HepG2 (cell line): ENCODE results near the gene NUDT9. TPM values are rescaled to one million over a fixed set of nuclear protein-coding genes. Genes with fewer than 3 reads are reported as not detected.

Experiments used
- HMGA1 ChIP-seq: sonication (generic); formaldehyde crosslinking; conservative IDR thresholded peaks from 2 replicates; pipeline ENCODE4 v1.4.0; 2020; ENCODE audit warnings: missing genetic modification reagents
- ISX ChIP-seq: sonication (generic); formaldehyde crosslinking; conservative IDR thresholded peaks from 2 replicates; pipeline ENCODE4 v1.5.0; 2020; ENCODE audit warnings: missing genetic modification reagents
- MAF1 ChIP-seq: sonication (generic); formaldehyde crosslinking; IDR thresholded peaks from 2 replicates; pipeline ENCODE4 v1.5.0; 2020; ENCODE audit warnings: missing genetic modification reagents, borderline replicate concordance
- MTA3 ChIP-seq: sonication (generic); formaldehyde crosslinking; IDR thresholded peaks from 2 replicates; pipeline ENCODE4 v1.4.0; 2020; ENCODE audit warnings: missing genetic modification reagents
- NFRKB ChIP-seq: fragments of 450-650 bp; IDR thresholded peaks from 2 replicates; pipeline ENCODE4 v1.6.1; 2017
- NR2F1 ChIP-seq, 2 experiments: fragments of 450-650 bp in 1 of 2; formaldehyde crosslinking in 1 of 2; IDR thresholded peaks; 2 replicates each; pipeline versions ENCODE4 v1.5.0 to v1.6.1; 2016 to 2020; ENCODE audit warnings: mild to moderate bottlenecking in 1 of 2, missing compliant biosample characterization in 1 of 2, missing genetic modification reagents in 1 of 2, moderate library complexity in 1 of 2
- NR2F6 ChIP-seq, 2 experiments: IDR thresholded peaks; 2 replicates each; pipeline ENCODE4 v1.6.1; 2016; ENCODE audit warnings: antibody characterized with exemption in 1 of 2, mild to moderate bottlenecking in 1 of 2
- POLR2AphosphoS2 ChIP-seq: IDR thresholded peaks from 2 replicates; pipeline ENCODE4 v1.6.1; 2011; ENCODE audit warnings: low read depth, low read length, improper control_type of control experiment
- SNRNP70 ChIP-seq: fragments of 200-400 bp; formaldehyde crosslinking; IDR thresholded peaks from 2 replicates; pipeline ENCODE4 v1.6.1; 2017; ENCODE audit warnings: mild to moderate bottlenecking, low read depth, low read length, moderate library complexity
- TBX3 ChIP-seq: fragments of 450-650 bp; IDR thresholded peaks from 2 replicates; pipeline ENCODE4 v1.6.1; 2017; ENCODE audit warnings: antibody characterized with exemption, mild to moderate bottlenecking, inconsistent platforms, borderline replicate concordance
- ZFP36L1 ChIP-seq: sonication (generic); formaldehyde crosslinking; IDR thresholded peaks from 2 replicates; pipeline ENCODE4 v1.8.0; 2022; ENCODE audit warnings: mild to moderate bottlenecking, missing genetic modification reagents, moderate library complexity
- ZFP41 ChIP-seq: sonication (generic); formaldehyde crosslinking; IDR thresholded peaks from 2 replicates; pipeline ENCODE4 v1.4.0; 2020; ENCODE audit warnings: mild to moderate bottlenecking, missing genetic modification reagents, borderline replicate concordance
- ZNF124 ChIP-seq: sonication (generic); formaldehyde crosslinking; IDR thresholded peaks from 2 replicates; pipeline ENCODE4 v1.4.0; 2020; ENCODE audit warnings: missing genetic modification reagents
- ZNF180 ChIP-seq: sonication (generic); formaldehyde crosslinking; IDR thresholded peaks from 2 replicates; pipeline ENCODE4 v1.4.0; 2020; ENCODE audit warnings: low read depth, missing genetic modification reagents, borderline replicate concordance
- ZNF205 ChIP-seq: IDR thresholded peaks from 2 replicates; pipeline ENCODE4 v1.6.1; 2018; ENCODE audit warnings: missing biosample characterization, missing genetic modification reagents
- ZNF414 ChIP-seq: sonication (generic); formaldehyde crosslinking; IDR thresholded peaks from 2 replicates; pipeline ENCODE4 v1.5.0; 2020; ENCODE audit warnings: missing genetic modification reagents
- polyA plus RNA-seq, 8 experiments: library from polyadenylated mRNA; depleted of rRNA in 3 of 8; stranded (reverse) in 7 of 8; unstranded in 1 of 8; fragments of >200 nt; fragmentation: Illumina TruSeq in 4 of 8; extraction: Trizol in 4 of 8; gene quantifications; 2 replicates each; pipeline versions ENCODE4 v1.2.1 to v1.2.3, GENCODE V29; 2011 to 2016; ENCODE audit warnings: low read depth in 4 of 8, missing spikeins in 1 of 8, mixed read lengths in 1 of 8; ENCODE audit not compliant: insufficient read depth in 1 of 8
- total RNA-seq, 5 experiments: library from RNA; depleted of rRNA; stranded (reverse); fragments of >200 nt; fragmentation: Illumina TruSeq; extraction: Trizol; gene quantifications; 2 replicates each; pipeline ENCODE4 v1.2.3, GENCODE V29; 2016; ENCODE audit warnings: low read depth in 1 of 5
- TF ChIP-seq, protein P1 (sequence below), 2 experiments: sonication (generic) in 1 of 2; formaldehyde crosslinking in 1 of 2; IDR thresholded peaks; 2 replicates each; pipeline versions ENCODE4 v1.6.1 to v1.9.0; 2014 to 2022; ENCODE audit warnings: antibody characterized with exemption in 1 of 2, borderline replicate concordance in 1 of 2, inconsistent platforms in 1 of 2, low read depth in 1 of 2, missing genetic modification reagents in 1 of 2
- TF ChIP-seq, protein P2 (sequence below): sonication (generic); formaldehyde crosslinking; conservative IDR thresholded peaks from 2 replicates; pipeline ENCODE4 v1.4.0; 2020; ENCODE audit warnings: missing genetic modification reagents
- TF ChIP-seq, protein P3 (sequence below): sonication (generic); formaldehyde crosslinking; IDR thresholded peaks from 2 replicates; pipeline ENCODE4 v1.5.0; 2020; ENCODE audit warnings: missing genetic modification reagents

Gene NUDT9
- total and polyA plus RNA-seq, 2 of the 13 experiments (the other 11 are each of a cell fraction or from before 2014, with no cell fraction given) = 10.4 to 12.3 TPM

- peak; percentile 82 for TF ChIP-seq ZNF124 (CRISPR knock-in tag)
- TF ChIP-seq, protein P1, sequence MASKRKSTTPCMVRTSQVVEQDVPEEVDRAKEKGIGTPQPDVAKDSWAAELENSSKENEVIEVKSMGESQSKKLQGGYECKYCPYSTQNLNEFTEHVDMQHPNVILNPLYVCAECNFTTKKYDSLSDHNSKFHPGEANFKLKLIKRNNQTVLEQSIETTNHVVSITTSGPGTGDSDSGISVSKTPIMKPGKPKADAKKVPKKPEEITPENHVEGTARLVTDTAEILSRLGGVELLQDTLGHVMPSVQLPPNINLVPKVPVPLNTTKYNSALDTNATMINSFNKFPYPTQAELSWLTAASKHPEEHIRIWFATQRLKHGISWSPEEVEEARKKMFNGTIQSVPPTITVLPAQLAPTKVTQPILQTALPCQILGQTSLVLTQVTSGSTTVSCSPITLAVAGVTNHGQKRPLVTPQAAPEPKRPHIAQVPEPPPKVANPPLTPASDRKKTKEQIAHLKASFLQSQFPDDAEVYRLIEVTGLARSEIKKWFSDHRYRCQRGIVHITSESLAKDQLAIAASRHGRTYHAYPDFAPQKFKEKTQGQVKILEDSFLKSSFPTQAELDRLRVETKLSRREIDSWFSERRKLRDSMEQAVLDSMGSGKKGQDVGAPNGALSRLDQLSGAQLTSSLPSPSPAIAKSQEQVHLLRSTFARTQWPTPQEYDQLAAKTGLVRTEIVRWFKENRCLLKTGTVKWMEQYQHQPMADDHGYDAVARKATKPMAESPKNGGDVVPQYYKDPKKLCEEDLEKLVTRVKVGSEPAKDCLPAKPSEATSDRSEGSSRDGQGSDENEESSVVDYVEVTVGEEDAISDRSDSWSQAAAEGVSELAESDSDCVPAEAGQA (IDR thresholded peaks at IDR 0.05; ENCODE audit: low read depth) = 0 out of 2 replicates have a peak, but pooled peaks have one; percentile 21
- TF ChIP-seq, protein P1 (CRISPR knock-in tag; IDR thresholded peaks at IDR 0.05; ENCODE audit: borderline replicate concordance) = 0 out of 2 replicates have a peak, but pooled peaks have one; percentile 47
- TF ChIP-seq, protein P2, sequence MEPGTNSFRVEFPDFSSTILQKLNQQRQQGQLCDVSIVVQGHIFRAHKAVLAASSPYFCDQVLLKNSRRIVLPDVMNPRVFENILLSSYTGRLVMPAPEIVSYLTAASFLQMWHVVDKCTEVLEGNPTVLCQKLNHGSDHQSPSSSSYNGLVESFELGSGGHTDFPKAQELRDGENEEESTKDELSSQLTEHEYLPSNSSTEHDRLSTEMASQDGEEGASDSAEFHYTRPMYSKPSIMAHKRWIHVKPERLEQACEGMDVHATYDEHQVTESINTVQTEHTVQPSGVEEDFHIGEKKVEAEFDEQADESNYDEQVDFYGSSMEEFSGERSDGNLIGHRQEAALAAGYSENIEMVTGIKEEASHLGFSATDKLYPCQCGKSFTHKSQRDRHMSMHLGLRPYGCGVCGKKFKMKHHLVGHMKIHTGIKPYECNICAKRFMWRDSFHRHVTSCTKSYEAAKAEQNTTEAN (CRISPR knock-in tag) = no peak
- no peak for TF ChIP-seq MTA3
- TF ChIP-seq POLR2AphosphoS2 = no peak
- peak; percentile 91; the same call in 1 of the 2 replicates for TF ChIP-seq ISX
- peak; percentile 33; the same call in 1 of the 2 replicates for TF ChIP-seq NR2F6 (IDR thresholded peaks at IDR 0.05)
- TF ChIP-seq NR2F6 (CRISPR knock-in tag; IDR thresholded peaks at IDR 0.05) = peak; percentile 38; the same call in 1 of the 2 replicates
- no peak; the same call in 1 of the 2 replicates for TF ChIP-seq ZNF414 (CRISPR knock-in tag)
- TF ChIP-seq ZNF180 = no peak
- peak; percentile 83 for TF ChIP-seq ZFP36L1
- TF ChIP-seq ZFP41 = no peak
- TF ChIP-seq, protein P3, sequence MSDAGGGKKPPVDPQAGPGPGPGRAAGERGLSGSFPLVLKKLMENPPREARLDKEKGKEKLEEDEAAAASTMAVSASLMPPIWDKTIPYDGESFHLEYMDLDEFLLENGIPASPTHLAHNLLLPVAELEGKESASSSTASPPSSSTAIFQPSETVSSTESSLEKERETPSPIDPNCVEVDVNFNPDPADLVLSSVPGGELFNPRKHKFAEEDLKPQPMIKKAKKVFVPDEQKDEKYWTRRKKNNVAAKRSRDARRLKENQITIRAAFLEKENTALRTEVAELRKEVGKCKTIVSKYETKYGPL (CRISPR knock-in tag) = peak; percentile 79
- TF ChIP-seq HMGA1 (CRISPR knock-in tag) = no peak
- no peak for TF ChIP-seq ZNF205 (CRISPR knock-in tag)
- peak in 1 of 2 experiments; percentile 44; a peak in 1 of 4 replicates for TF ChIP-seq NR2F1 (CRISPR knock-in tag; IDR thresholded peaks at IDR 0.05)
- peak; percentile 37; the same call in 1 of the 2 replicates for TF ChIP-seq TBX3
- TF ChIP-seq NFRKB = no peak
- peak; percentile 83 for TF ChIP-seq MAF1 (CRISPR knock-in tag)
- TF ChIP-seq SNRNP70 = no peak
Measured at GRCh38 chr4:87422104-87423052, at the start of gene NUDT9 (continued).
